Epithelial cell of proximal tubule (primary cell): Measurements from ENCODE around the gene MLST8. TPM values are rescaled to one million over a fixed set of nuclear protein-coding genes. Genes with fewer than 3 reads are reported as not detected.

ENCODE experiments used
- DNase-seq: peaks from one replicate; pipeline ENCODE4 v3.0.0-alpha.2; 2011; ENCODE audit warnings: low read depth
- H3K4me3 ChIP-seq: 2 replicates; pipeline ENCODE4 v1.5.1; 2011; ENCODE audit warnings: low read depth, mild to moderate bottlenecking, low read length
- CTCF ChIP-seq: conservative IDR thresholded peaks from 2 replicates; pipeline ENCODE4 v1.5.1; 2012; ENCODE audit warnings: low read depth, mild to moderate bottlenecking, low read length
- total RNA-seq: library from RNA; depleted of rRNA; stranded (reverse); fragments of >200 nt; gene quantifications from 2 replicates; pipeline ENCODE4 v1.2.3, GENCODE V29; 2015

Gene MLST8
- total RNA-seq, 1 donor from 2014 or later = 98.2 TPM

GRCh38 chr16:2195322-2196161 is 9.7 kb upstream of the MLST8 start:
- TF ChIP-seq CTCF = no peak
- peak overlapping the region; percentile 14 for H3K4me3 ChIP-seq
- no peak for DNase-seq

GRCh38 chr16:2196162-2196980 is 8.9 kb upstream of the MLST8 start, which contains the start of gene CASKIN1:
Gene CASKIN1, minus strand, starts transcription at chr16:2196605. Its CDS starts 173 bp downstream, at chr16:2196432.
- DNase-seq = no peak

GRCh38 chr16:2196981-2197511 is 8.2 kb upstream of the MLST8 start:
- DNase-seq = no peak
- TF ChIP-seq CTCF = no peak
- H3K4me3 ChIP-seq = no peak overlapping the region

More at GRCh38 chr16:2196162-2196980, 8.9 kb upstream of the MLST8 start, which contains the start of gene CASKIN1:
- H3K4me3 ChIP-seq = peak within 1 kb of the TSS; percentile 16
- TF ChIP-seq CTCF = no peak

GRCh38 chr16:2197765-2198164 is 7.5 kb upstream of the MLST8 start:
- DNase-seq = no peak
- TF ChIP-seq CTCF = no peak
- H3K4me3 ChIP-seq = no peak overlapping the region

GRCh38 chr16:2198283-2198682 is 7.0 kb upstream of the MLST8 start:
- no peak for TF ChIP-seq CTCF
- no peak for DNase-seq
- no peak overlapping the region for H3K4me3 ChIP-seq

GRCh38 chr16:2199095-2199494 is 6.2 kb upstream of the MLST8 start:
- DNase-seq = no peak
- no peak for TF ChIP-seq CTCF
- H3K4me3 ChIP-seq = no peak overlapping the region
